NCI-H1105 treated with DMSO at 0.1 percent for 48 hours (cell line): ENCODE results near the gene FAM53B.

Experiments
- DNase-seq: peaks from one replicate; lab custom pipeline; 2025; lab: John Stamatoyannopoulos, UW

FAM53B gene

DNA sequence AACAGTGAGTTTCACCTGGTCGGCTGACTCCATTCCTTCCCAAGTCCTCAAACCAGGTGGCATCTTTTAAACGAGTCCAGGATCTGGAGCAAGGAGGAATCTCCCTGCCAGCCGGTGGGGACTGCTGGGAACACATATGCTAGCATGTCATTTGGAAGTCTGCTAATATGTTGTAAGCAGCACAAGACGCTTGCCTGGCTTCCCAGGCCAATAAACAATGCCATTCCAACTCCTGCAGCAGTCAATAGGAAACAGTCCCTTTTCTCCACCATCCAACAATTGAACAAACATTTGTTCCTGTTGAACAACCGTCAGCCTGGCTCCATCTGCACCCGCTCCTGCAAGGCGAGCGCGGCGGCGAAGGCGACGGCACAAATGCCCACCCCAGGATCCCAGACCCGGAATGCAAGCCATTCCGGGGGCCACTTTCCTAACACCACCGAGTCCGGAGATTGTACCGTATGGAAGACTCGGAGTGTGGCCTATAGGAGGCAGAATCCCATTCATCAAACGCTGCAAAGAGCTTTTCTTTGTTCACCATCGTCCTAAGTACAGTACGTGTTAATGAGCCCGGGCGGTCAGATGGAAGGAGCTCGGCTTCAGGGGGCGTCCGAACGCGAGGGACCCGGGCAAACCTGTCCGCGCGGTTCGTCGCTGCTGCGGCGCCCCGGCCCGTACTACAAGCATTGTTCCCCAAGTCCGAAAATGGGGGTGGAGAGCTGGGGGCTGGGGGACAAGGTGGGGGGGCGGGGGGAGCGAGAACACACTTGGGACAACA is 1.6 kb downstream of the FAM53B start:
- no peak for DNase-seq

GRCh38 chr10:124741922-124742412 is 2.2 kb downstream of the FAM53B start:
- no peak for DNase-seq

DNA sequence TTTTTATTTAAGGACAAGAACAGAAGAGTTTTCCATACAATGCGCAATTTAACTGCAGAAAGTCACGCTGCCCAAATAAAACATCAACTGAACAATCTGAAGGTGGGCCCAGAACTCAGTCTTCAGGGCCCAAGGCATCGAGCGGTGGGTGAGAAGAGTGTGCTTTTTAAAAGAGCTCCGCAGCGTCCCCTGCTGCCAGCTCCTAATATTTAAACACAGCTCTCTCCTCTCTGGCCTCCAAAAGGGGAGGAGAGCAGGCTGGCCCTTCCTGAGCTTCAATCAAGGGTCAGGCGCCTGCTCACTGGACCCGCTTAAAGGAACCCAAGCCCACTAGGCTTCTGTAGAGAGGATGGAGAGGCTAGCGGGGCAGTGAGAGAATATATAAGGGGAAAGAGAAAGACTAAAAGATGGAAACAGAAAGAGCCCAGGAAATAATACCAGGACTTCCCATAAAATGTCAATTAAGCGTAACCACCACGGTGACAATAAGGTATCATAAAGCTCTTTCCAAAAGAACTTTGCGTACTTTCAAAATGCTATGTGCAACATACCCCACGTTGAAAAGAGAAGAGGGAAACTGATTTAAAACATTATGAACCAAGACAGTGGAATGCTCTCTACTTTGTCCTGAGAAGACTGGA is 2.8 kb downstream of the FAM53B start:
- peak; percentile 8 for DNase-seq

DNA sequence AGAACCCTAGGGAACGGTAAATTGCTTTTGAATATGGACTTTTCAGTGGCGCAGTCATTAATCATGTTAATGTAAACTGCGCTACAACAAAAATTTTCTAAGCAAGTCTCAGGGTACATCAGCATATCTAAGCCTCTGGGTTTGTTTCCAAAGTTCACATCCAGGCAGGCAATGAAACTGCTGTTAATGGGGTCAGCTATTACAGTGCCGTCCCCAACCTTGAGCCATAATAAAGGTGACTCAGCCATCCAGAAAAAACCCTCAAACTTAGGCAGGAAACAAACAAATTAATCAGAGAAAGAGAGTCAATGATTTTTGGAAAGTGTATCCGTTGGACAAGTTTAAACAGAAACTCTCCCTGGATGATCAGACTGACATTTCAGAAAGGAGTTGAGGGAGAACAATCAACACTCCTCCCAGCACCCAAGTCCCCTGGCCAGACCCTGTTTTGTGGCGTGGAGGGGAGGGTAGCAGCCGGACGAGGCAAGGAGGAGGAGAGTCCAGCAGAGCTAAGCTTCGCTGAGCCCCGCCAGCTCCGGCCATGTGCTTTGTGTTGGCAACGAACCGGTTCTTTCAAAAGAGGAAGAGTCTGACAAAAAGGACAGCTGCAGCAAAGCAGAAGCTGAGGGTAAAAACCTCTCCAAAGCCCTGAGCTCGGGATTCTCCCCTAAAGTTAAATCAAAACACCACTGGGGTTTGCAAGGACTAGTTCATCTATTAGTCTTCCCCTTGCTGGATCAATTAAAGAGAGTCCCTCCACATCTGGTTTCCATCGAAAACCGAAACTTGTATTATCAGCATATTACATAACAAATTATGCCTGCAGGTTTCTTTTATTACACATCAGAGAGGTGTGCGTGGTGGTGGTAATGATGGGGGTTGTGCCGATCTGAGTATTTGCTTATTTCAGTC is 3.6 kb downstream of the FAM53B start:
- no peak for DNase-seq

DNA sequence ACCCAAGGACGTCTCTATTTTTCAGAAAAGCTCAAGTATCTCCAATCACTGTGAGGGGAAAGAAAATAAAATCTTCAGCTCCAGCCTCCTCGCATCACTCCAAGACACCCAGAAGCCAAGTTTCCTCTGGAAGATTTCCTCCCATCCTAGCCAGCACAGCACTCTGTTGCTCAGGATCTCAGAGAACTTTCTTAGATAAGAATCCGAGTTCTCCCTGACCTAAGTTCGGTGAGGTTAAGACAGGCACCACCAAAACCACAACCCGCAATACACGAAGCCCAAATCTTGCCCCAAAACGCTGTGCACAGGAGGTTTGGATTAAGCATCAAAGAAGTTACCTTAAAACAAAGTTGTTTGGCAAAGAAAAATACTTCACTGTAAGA is 4.2 kb downstream of the FAM53B start:
- no peak for DNase-seq

DNA sequence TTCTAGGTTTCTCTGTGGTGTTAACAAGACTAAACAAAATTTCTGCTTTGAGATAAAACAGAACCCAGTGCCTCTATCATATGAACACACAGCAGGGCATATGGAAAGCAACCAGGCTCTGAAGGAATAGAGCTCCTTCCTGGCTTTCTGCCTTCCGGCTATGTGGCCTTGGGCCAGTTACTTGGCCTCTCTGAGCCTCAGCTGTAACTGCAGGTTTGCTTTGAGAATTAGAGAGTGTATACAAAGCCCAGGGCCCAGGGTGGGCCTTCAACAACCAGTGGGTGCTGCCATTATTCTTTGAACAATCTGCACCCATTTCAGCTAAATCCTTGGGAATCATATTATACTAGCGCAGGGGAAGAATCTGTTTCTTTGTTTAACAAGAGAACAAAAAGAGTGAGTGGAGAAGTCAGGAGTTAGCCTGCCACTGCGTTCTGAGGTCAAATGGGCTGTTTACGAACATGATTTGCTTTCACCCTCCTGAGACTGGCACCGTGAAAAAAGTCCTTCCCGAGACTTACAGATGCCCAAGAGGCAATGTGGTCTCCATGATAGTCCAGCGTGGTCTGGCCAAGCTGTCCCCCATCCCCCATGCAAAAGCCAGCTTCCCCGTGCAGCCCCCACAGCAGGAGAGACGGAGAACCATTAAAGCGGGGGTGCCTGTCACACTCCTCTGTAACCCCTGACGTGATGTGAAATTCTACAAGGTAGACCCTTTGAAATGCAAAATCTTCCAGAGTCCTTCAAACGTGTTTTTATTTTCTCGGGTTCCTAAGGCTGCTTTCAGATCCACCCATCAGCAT is 4.9 kb downstream of the FAM53B start:
- DNase-seq, result no peak

DNA sequence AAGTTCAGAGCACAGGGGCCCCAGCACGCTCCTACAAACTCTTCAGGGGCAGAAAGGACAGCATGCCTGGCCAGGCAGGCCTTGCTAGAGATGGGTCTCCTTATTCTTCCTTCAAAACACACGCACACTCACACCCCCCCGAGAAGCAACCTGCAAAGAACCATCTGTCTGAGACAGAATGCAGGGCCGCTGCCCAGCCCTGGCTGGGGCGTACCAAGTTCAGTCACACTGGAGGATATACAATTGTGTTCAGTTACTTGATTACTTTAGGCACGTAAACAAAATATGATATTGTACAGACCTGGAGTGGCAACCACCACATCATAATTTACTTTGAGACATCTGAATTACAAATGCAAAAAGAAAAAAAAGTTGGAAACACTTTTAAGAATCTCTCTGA is 5.7 kb downstream of the FAM53B start:
- DNase-seq, result no peak

- no peak for DNase-seq
Observed at GRCh38 chr10:124737708-124738107, 6.5 kb downstream of the FAM53B start.

DNA sequence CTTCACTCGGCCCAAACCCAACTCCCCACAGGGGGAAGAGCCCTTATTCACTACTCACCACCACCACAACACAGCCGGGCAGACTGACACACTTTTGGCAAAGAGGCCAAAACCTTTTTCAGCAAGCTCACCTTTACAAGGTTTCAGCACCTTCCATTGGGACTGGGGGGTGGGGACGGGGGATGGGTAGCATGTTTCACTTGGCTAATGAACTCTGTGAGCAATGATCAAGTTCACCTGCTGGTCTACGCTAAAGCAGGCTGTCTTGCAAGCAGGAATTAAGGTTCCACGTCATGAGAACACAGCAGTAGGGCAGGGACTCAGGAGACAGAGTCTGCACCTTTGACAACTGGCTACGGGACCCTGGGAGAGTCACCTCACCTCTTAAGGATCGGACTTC is 7.0 kb downstream of the FAM53B start:
- DNase-seq, result no peak

DNA sequence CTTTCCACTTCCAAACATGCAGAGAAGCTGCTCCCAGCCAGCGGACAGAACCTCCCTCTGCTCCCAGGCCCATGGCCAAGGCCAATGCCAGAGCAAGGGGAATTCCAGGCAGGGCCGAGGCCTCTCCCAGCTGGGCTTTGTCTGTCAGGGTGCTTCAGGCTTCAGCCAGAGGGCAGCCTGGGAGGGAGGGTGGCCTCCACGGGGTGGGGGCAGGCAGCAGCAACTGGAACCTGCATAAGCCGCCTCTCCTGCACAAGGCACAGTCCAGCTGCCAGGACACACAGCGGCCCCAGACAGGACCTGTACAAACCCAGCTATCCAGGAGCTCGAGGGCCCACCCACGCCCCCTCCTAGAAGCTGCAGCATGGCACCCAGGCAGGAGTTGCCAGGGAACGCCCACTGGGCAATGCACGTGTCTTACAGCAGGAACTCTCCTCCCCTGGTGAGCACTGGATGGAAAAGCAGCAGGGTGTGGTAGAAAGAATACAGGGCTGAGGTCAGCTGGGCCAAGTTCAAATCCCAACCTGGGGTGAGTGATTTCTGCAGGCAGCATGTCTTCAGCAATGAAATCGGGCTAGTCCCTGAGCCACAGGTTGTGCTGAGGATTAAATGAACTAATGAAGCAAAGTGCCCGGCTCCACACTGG is 7.6 kb downstream of the FAM53B start:
- no peak for DNase-seq

- DNase-seq, result no peak
Observed at GRCh38 chr10:124735491-124736286, 8.5 kb downstream of the FAM53B start.

DNA sequence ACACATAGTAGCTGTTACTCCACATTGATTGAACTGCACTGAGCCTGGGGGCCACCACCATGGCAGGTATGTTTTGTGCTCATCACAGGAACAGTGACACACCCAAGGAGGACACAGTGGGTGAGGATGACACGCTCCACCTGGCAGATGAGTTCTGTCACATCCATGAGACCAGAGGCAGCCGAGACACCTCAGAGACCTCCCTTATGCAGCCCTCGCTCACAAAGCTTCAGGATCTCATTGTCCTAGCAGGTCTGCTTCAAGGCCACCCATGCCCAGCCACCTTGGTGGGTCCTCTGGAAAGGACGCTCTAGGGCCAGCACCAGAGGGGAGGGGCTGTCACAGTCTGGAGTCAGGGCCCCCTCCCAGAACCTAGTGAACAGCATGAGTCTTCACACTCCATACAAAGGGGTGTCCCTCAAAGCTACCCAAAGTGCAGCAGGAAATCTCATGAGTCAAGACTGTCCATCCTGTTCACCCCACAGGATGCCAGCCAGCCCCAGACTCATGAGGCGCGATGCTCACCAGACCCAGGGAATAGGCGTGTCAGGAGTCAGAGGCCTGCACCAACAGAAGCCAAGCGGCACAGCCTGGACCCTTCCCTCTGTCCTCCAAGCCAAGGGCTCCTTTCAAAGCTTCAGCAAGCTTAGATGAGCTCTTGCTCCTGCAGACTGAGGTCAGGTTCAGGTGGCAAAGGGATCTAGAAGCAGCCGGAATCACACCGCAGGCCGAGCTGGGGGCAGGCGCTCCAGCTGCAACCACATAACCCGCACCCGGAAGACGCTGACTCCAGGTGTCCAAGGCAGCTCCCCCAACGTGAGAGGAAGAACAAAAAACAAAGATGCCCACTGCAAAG is 9.6 kb downstream of the FAM53B start:
- DNase-seq, result no peak

GRCh38 chr10:124733571-124734245 is 10.5 kb downstream of the FAM53B start:
- no peak for DNase-seq

- no peak for DNase-seq
Observed at GRCh38 chr10:124732931-124733570, 11.1 kb downstream of the FAM53B start.

- DNase-seq, result no peak
Observed at GRCh38 chr10:124731551-124731950, 12.6 kb downstream of the FAM53B start.

DNA sequence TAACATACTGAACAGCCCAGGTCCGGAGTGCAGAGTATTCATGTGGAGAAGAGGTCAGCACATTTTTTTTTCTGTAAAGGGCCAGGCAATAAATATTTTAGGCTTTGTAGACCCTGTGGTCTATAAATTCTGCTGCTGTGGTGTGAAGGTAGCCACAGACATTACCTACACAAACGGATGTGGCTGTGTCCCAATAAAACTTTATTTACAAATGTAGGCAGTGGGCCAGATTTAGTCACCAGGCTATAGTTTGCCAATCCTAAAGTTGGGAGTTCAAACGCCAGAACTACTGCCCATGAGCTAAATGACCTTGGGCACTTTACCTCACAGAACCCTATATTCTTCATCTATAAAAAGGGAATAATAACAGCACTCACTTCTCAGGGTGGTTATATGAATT is 13.4 kb downstream of the FAM53B start:
- no peak for DNase-seq

GRCh38 chr10:124728830-124729661 is 15.1 kb downstream of the FAM53B start:
- no peak for DNase-seq
